ENCODE data around the gene ARID5B.
A peak's percentile ranks its signal among the peaks of the same experiment; 100 is the strongest.

ARID5B gene

GRCh38 chr10:62037166-62037831, 135.8 kb downstream of the ARID5B start:
- TF ChIP-seq ZBTB21 (tag by site-specific recombination; IDR thresholded peaks at IDR 0.05) (no peak), KLF10 (tag by site-specific recombination; IDR thresholded peaks at IDR 0.05) (peak; percentile 17; the same call in 1 of the 2 replicates), ZNF18 (tag by site-specific recombination; IDR thresholded peaks at IDR 0.05) (no peak), ZEB2 (tag by site-specific recombination; IDR thresholded peaks at IDR 0.05) (no peak), ZNF239 (tag by site-specific recombination; IDR thresholded peaks at IDR 0.05) (no peak), HOXA7 (CRISPR knock-in tag; IDR thresholded peaks at IDR 0.05; ENCODE audit: borderline replicate concordance) (no peak), ZNF629 (tag by site-specific recombination; IDR thresholded peaks at IDR 0.05) (0 out of 2 replicates have a peak, but pooled peaks have one; percentile 19), ZNF560 (tag by site-specific recombination; IDR thresholded peaks at IDR 0.05; ENCODE audit: borderline replicate concordance) (no peak)
- no peak overlapping the region for H3K27ac ChIP-seq (ENCODE audit: extremely low read depth, low read depth, low read length)
- ChIA-PET POLR2A (no interaction called here), CTCF (interaction anchor here (0.7 to 5.7 kb wide), 15 partner anchors 9 to 1683 kb away, joined by 3 to 91 read pairs (median 7); partner anchors contain the start of gene ARID5B)
- peaks cover 15% of the 10 kb centered on the region for H3K4me1 ChIP-seq (ENCODE audit: control insufficient read depth, insufficient read depth, low read length)
- no peaks in the 10 kb centered on the region for H3K36me3 ChIP-seq (ENCODE audit: control insufficient read depth in 2 of 2, insufficient read depth in 1 of 2, low read length in 2 of 2)
- H3K9me3 ChIP-seq (ENCODE audit: control insufficient read depth, insufficient read depth, low read depth, low read length), result no peaks in the 10 kb centered on the region
- no peak overlapping the region for H3K4me3 ChIP-seq (ENCODE audit: low read depth, low read length)

- Histone ChIP-seq H3K9me3 (ENCODE audit: control insufficient read depth, insufficient read depth, low read depth, low read length) (no peaks in the 10 kb centered on the region), H3K4me3 (ENCODE audit: low read depth, low read length) (no peak overlapping the region), H3K27ac (ENCODE audit: extremely low read depth, low read depth, low read length) (no peak overlapping the region), H3K36me3 (ENCODE audit: control insufficient read depth in 2 of 2, insufficient read depth in 1 of 2, low read length in 2 of 2) (no peaks in the 10 kb centered on the region), H3K4me1 (ENCODE audit: control insufficient read depth, insufficient read depth, low read length) (peaks cover 15% of the 10 kb centered on the region)
- ChIA-PET POLR2A (interaction anchor here (1.2 kb wide), 1 partner anchor 207 kb away, joined by 3 read pairs; no protein-coding TSS in a partner anchor), CTCF (interaction anchor here (0.6 to 5.7 kb wide), 40 partner anchors 9 to 1682 kb away, joined by 3 to 91 read pairs (median 4); partner anchors contain the start of gene ARID5B)
- no peak for TF ChIP-seq PATZ1 (tag by site-specific recombination; IDR thresholded peaks at IDR 0.05)
- peak; percentile 91 for TF ChIP-seq PRDM6 (tag by site-specific recombination; IDR thresholded peaks at IDR 0.05)
These were observed 136.6 kb downstream of the ARID5B start for GRCh38 chr10:62037890-62038608.

- ChIA-PET CTCF (interaction anchor here (0.6 to 5.7 kb wide), 37 partner anchors 8 to 1000 kb away, joined by 3 to 91 read pairs (median 4); partner anchors contain the start of gene ARID5B), POLR2A (interaction anchor here (1.2 kb wide), 1 partner anchor 207 kb away, joined by 3 read pairs; no protein-coding TSS in a partner anchor)
- Histone ChIP-seq H3K36me3 (ENCODE audit: control insufficient read depth in 2 of 2, insufficient read depth in 1 of 2, low read length in 2 of 2) (no peaks in the 10 kb centered on the region), H3K27ac (ENCODE audit: extremely low read depth, low read depth, low read length) (no peak overlapping the region; the same call in 1 of the 2 replicates), H3K9me3 (ENCODE audit: control insufficient read depth, insufficient read depth, low read depth, low read length) (no peaks in the 10 kb centered on the region), H3K4me1 (ENCODE audit: control insufficient read depth, insufficient read depth, low read length) (peaks cover 19% of the 10 kb centered on the region), H3K4me3 (ENCODE audit: low read depth, low read length) (no peak overlapping the region)
- 0 out of 2 replicates have a peak, but pooled peaks have one; percentile 16 for TF ChIP-seq ZNF366 (tag by site-specific recombination; conservative IDR thresholded peaks at IDR 0.05)
- TF ChIP-seq ZNF549 (tag by site-specific recombination; IDR thresholded peaks at IDR 0.05), result no peak
- no peak for TF ChIP-seq KLF1 (tag by site-specific recombination; IDR thresholded peaks at IDR 0.05)
- no peak for TF ChIP-seq ZNF529 (tag by site-specific recombination; IDR thresholded peaks at IDR 0.05; ENCODE audit: insufficient replicate concordance)
- TF ChIP-seq ZNF654 (tag by site-specific recombination; IDR thresholded peaks at IDR 0.05; ENCODE audit: low read depth), result peak; percentile 88
- no peak for TF ChIP-seq ATF2 (tag by site-specific recombination; IDR thresholded peaks at IDR 0.05; ENCODE audit: low read depth)
- TF ChIP-seq ZSCAN5A (tag by site-specific recombination; IDR thresholded peaks at IDR 0.05), result no peak
- no peak for TF ChIP-seq ZSCAN4 (tag by site-specific recombination; IDR thresholded peaks at IDR 0.05)
These were observed 137.2 kb downstream of the ARID5B start for GRCh38 chr10:62038609-62039190.

All from HEK293 (cell line).